Liver (tissue), 9 donors: ENCODE results near the gene LINGO4. TPM values are rescaled to one million over a fixed set of nuclear protein-coding genes. Genes with fewer than 3 reads are reported as not detected.

ENCODE experiments used
- DNase-seq: peaks from one replicate; pipeline ENCODE4 v3.0.0-alpha.2; 2017; ENCODE audit warnings: low spot score
- H3K27ac ChIP-seq, 2 donors: one replicate each; pipeline ENCODE4 v1.7.0; 2013; ENCODE audit warnings: inconsistent platforms in 2 of 2, low read length in 2 of 2, control low read depth in 1 of 2, low read depth in 1 of 2, mild to moderate bottlenecking in 1 of 2
- H3K27me3 ChIP-seq, 4 donors: one replicate each; pipeline versions ENCODE4 v1.6.1 to v1.7.0; 2013; ENCODE audit warnings: low read length in 3 of 4, inconsistent platforms in 1 of 4, mild to moderate bottlenecking in 1 of 4, moderate library complexity in 1 of 4; ENCODE audit not compliant: control insufficient read depth in 4 of 4, insufficient read depth in 4 of 4
- H3K36me3 ChIP-seq, 4 donors: one replicate each; pipeline versions ENCODE4 v1.6.1 to v1.7.0; 2013; ENCODE audit warnings: low read length in 3 of 4, mild to moderate bottlenecking in 3 of 4, low read depth in 1 of 4, moderate library complexity in 1 of 4; ENCODE audit not compliant: control insufficient read depth in 4 of 4, insufficient read depth in 3 of 4
- H3K4me1 ChIP-seq, 4 donors: one replicate each; pipeline versions ENCODE4 v1.6.1 to v1.7.0; 2013; ENCODE audit warnings: low read length in 3 of 4, mild to moderate bottlenecking in 3 of 4, moderate library complexity in 1 of 4; ENCODE audit not compliant: control insufficient read depth in 4 of 4, insufficient read depth in 4 of 4
- H3K4me3 ChIP-seq, 3 donors: one replicate each; pipeline versions ENCODE4 v1.6.1 to v1.7.0; 2013; ENCODE audit warnings: low read length in 3 of 3, control low read depth in 1 of 3, low read depth in 1 of 3, mild to moderate bottlenecking in 1 of 3
- H3K9ac ChIP-seq, 2 donors: one replicate each; pipeline ENCODE4 v1.7.0; 2013; ENCODE audit warnings: low read length in 2 of 2, mild to moderate bottlenecking in 2 of 2, moderate library complexity in 2 of 2, control low read depth in 1 of 2, low read depth in 1 of 2
- H3K9me3 ChIP-seq, 4 donors: one replicate each; pipeline versions ENCODE4 v1.6.1 to v1.7.0; 2013; ENCODE audit warnings: low read length in 3 of 4; ENCODE audit not compliant: control insufficient read depth in 4 of 4
- EGR1 ChIP-seq, 2 donors: IDR thresholded peaks; 2 replicates each; pipeline ENCODE4 v1.6.1; 2016 to 2018; ENCODE audit warnings: antibody characterized with exemption in 2 of 2, low read depth in 2 of 2
- FOXA1 ChIP-seq: IDR thresholded peaks from 2 replicates; pipeline ENCODE4 v1.6.1; 2016; ENCODE audit warnings: antibody characterized with exemption
- FOXA2 ChIP-seq: IDR thresholded peaks from 2 replicates; pipeline ENCODE4 v1.6.1; 2016; ENCODE audit warnings: antibody characterized with exemption
- GABPA ChIP-seq, 2 donors: IDR thresholded peaks in 1 of 2; conservative IDR thresholded peaks in 1 of 2; 2 replicates each; pipeline ENCODE4 v1.6.1; 2016; ENCODE audit warnings: antibody characterized with exemption in 2 of 2, mild to moderate bottlenecking in 1 of 2, moderate library complexity in 1 of 2
- HNF4A ChIP-seq, 2 donors: conservative IDR thresholded peaks; 2 replicates each; pipeline ENCODE4 v1.6.1; 2016; ENCODE audit warnings: antibody characterized with exemption in 2 of 2, mild to moderate bottlenecking in 2 of 2
- HNF4G ChIP-seq: IDR thresholded peaks from 2 replicates; pipeline ENCODE4 v1.6.1; 2016; ENCODE audit warnings: antibody characterized with exemption
- JUND ChIP-seq, 2 donors: IDR thresholded peaks; 2 replicates each; pipeline ENCODE4 v1.6.1; 2016; ENCODE audit warnings: antibody characterized with exemption in 2 of 2
- NR2F2 ChIP-seq: IDR thresholded peaks from 2 replicates; pipeline ENCODE4 v1.6.1; 2016; ENCODE audit warnings: antibody characterized with exemption
- RAD21 ChIP-seq, 2 donors: IDR thresholded peaks; 2 replicates each; pipeline ENCODE4 v1.6.1; 2016; ENCODE audit warnings: antibody characterized with exemption in 2 of 2, mild to moderate bottlenecking in 2 of 2
- RXRA ChIP-seq, 2 donors: IDR thresholded peaks; 2 replicates each; pipeline ENCODE4 v1.6.1; 2017 to 2018; ENCODE audit warnings: antibody characterized with exemption in 2 of 2, mild to moderate bottlenecking in 1 of 2
- SP1 ChIP-seq: IDR thresholded peaks from 2 replicates; pipeline ENCODE4 v1.6.1; 2018; ENCODE audit warnings: antibody characterized with exemption, mild to moderate bottlenecking
- TAF1 ChIP-seq: conservative IDR thresholded peaks from 2 replicates; pipeline ENCODE4 v1.6.1; 2016; ENCODE audit warnings: antibody characterized with exemption, mild to moderate bottlenecking
- YY1 ChIP-seq: IDR thresholded peaks from 2 replicates; pipeline ENCODE4 v1.6.1; 2016; ENCODE audit warnings: antibody characterized with exemption, mild to moderate bottlenecking
- WGBS: extraction: QIAGEN DNeasy Blood & Tissue Kit; methylation state at CpG from one replicate; pipeline ENCODE4 v1.1.7; 2013; 5-methylcytosine and 5-hydroxymethylcytosine counted together
- polyA plus RNA-seq, 2 donors: library from polyadenylated mRNA; stranded (reverse) in 1 of 2; unstranded in 1 of 2; fragments of 200-250 nt in 1 of 2; fragments of >200 nt in 1 of 2; fragmentation: Nextera tagmentation in 1 of 2; extraction: Ambion mirVana in 1 of 2; gene quantifications; one replicate each; pipeline versions ENCODE4 v1.2.1 to v1.2.3, GENCODE V29; 2013 to 2015
- total RNA-seq, 2 donors: library from RNA; depleted of rRNA; stranded (reverse); fragments of >200 nt; gene quantifications; one replicate each; pipeline ENCODE4 v1.2.3, GENCODE V29; 2014
- TF ChIP-seq, protein P1 (sequence below): IDR thresholded peaks from 2 replicates; pipeline ENCODE4 v1.6.1; 2016; ENCODE audit warnings: antibody characterized with exemption
- TF ChIP-seq, protein P2 (sequence below): IDR thresholded peaks from 2 replicates; pipeline ENCODE4 v1.6.1; 2016; ENCODE audit warnings: antibody characterized with exemption
- TF ChIP-seq, protein P3 (sequence below): IDR thresholded peaks from 2 replicates; pipeline ENCODE4 v1.6.1; 2016; ENCODE audit warnings: antibody characterized with exemption, mild to moderate bottlenecking
- TF ChIP-seq, protein P4 (sequence below): IDR thresholded peaks from 2 replicates; pipeline ENCODE4 v1.6.1; 2016; ENCODE audit warnings: antibody characterized with exemption
- TF ChIP-seq, protein P5 (sequence below): fragments of 150-350 bp; IDR thresholded peaks from 2 replicates; pipeline ENCODE4 v1.5.1; 2017; ENCODE audit warnings: improper control_type of control experiment, low read depth, low read length; ENCODE audit not compliant: missing input control
- donor health status: healthy.
- donor health status: healthy.
- donor health status: healthy.
- donor health status: healthy.
- donor health status: healthy.

The LINGO4 gene
- total and polyA plus RNA-seq, 4 donors = 0.05 to 0.50 (median 0.09) TPM; not detected in 1

DNA sequence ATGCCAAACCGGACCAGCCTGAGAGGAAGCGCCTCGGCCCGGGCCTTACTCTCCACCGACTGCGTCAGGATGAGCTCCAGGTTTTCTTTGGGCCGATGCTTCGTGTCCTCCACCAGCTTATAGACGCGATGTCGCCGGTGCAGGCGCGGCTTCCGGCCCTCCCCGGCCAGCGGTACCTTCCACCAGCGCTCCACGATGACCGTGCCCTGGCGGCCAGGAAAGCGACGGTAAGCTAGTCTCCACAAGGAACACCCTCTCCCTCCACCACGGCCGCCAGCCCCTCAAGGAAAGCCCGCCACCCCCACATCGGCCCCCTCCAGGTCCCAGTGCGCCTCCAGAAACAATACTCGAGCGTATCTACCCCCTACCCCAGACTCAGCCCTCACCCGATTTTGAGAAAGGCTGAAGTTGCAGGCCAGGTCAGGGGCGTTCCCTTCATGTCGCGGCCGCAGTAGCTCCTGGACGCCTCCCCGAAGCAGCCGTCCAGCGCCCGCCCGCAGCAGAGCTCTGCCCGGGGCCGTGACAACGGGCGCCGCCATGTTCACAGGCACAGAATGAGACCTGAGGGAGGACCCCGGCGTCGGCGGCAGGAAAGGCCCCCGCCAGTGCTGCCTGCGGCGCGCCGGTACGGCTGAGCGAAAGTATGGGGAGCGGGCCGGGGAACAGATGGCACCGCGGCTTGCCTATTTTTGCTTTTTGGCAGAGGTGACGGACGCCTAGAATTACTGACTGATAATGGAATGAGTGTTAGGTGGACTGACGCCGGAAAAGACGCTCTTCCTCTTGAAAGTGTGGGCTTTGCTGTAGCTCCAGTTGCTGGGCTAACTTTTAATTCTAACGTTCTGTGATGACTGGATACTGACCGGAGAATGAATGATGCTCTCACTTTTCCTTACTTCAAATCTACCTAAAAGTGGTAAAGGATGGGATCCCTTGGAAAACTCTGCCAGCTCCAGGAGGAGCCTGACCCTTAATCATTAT lies 42.0 kb downstream of the LINGO4 start, which contains the start of gene MRPL9:
TSS of gene MRPL9 (minus strand) at position 556 of the 981 bp plus-strand sequence. CDS start at position 539, 17 bp downstream.
- WGBS = under 1% methylated on average over 68 of the region's 68 CpGs
- no peaks in the 10 kb centered on the region for H3K9me3 ChIP-seq

More for the DNA sequence above, 42.0 kb downstream of the LINGO4 start, which contains the start of gene MRPL9:
- H3K27me3 ChIP-seq = no peaks in the 10 kb centered on the region
- H3K4me1 ChIP-seq = peaks cover 3 to 16% (median 13%) of the 10 kb centered on the region in 4 donors
- TF ChIP-seq TAF1 = peak; percentile 46
- peak; percentile 32 for TF ChIP-seq SP1
- TF ChIP-seq EGR1 (IDR thresholded peaks at IDR 0.05; ENCODE audit: low read depth in 2 of 2) = no peak
- TF ChIP-seq, protein P1, sequence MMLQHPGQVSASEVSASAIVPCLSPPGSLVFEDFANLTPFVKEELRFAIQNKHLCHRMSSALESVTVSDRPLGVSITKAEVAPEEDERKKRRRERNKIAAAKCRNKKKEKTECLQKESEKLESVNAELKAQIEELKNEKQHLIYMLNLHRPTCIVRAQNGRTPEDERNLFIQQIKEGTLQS = no peak
- TF ChIP-seq, protein P2, sequence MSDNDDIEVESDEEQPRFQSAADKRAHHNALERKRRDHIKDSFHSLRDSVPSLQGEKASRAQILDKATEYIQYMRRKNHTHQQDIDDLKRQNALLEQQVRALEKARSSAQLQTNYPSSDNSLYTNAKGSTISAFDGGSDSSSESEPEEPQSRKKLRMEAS = peak; percentile 32
- TF ChIP-seq, protein P3, sequence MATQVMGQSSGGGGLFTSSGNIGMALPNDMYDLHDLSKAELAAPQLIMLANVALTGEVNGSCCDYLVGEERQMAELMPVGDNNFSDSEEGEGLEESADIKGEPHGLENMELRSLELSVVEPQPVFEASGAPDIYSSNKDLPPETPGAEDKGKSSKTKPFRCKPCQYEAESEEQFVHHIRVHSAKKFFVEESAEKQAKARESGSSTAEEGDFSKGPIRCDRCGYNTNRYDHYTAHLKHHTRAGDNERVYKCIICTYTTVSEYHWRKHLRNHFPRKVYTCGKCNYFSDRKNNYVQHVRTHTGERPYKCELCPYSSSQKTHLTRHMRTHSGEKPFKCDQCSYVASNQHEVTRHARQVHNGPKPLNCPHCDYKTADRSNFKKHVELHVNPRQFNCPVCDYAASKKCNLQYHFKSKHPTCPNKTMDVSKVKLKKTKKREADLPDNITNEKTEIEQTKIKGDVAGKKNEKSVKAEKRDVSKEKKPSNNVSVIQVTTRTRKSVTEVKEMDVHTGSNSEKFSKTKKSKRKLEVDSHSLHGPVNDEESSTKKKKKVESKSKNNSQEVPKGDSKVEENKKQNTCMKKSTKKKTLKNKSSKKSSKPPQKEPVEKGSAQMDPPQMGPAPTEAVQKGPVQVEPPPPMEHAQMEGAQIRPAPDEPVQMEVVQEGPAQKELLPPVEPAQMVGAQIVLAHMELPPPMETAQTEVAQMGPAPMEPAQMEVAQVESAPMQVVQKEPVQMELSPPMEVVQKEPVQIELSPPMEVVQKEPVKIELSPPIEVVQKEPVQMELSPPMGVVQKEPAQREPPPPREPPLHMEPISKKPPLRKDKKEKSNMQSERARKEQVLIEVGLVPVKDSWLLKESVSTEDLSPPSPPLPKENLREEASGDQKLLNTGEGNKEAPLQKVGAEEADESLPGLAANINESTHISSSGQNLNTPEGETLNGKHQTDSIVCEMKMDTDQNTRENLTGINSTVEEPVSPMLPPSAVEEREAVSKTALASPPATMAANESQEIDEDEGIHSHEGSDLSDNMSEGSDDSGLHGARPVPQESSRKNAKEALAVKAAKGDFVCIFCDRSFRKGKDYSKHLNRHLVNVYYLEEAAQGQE = peak; percentile 48
- TF ChIP-seq RXRA (IDR thresholded peaks at IDR 0.05) = no peak
- TF ChIP-seq HNF4A (conservative IDR thresholded peaks at IDR 0.05) = no peak
- TF ChIP-seq HNF4G = no peak
- peak; percentile 8 for TF ChIP-seq FOXA2
- TF ChIP-seq, protein P4, sequence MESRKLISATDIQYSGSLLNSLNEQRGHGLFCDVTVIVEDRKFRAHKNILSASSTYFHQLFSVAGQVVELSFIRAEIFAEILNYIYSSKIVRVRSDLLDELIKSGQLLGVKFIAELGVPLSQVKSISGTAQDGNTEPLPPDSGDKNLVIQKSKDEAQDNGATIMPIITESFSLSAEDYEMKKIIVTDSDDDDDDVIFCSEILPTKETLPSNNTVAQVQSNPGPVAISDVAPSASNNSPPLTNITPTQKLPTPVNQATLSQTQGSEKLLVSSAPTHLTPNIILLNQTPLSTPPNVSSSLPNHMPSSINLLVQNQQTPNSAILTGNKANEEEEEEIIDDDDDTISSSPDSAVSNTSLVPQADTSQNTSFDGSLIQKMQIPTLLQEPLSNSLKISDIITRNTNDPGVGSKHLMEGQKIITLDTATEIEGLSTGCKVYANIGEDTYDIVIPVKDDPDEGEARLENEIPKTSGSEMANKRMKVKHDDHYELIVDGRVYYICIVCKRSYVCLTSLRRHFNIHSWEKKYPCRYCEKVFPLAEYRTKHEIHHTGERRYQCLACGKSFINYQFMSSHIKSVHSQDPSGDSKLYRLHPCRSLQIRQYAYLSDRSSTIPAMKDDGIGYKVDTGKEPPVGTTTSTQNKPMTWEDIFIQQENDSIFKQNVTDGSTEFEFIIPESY = peak; percentile 61
- TF ChIP-seq YY1 = peak; percentile 98
- TF ChIP-seq NR2F2 = no peak
- no peak for TF ChIP-seq FOXA1
- TF ChIP-seq, protein P5, sequence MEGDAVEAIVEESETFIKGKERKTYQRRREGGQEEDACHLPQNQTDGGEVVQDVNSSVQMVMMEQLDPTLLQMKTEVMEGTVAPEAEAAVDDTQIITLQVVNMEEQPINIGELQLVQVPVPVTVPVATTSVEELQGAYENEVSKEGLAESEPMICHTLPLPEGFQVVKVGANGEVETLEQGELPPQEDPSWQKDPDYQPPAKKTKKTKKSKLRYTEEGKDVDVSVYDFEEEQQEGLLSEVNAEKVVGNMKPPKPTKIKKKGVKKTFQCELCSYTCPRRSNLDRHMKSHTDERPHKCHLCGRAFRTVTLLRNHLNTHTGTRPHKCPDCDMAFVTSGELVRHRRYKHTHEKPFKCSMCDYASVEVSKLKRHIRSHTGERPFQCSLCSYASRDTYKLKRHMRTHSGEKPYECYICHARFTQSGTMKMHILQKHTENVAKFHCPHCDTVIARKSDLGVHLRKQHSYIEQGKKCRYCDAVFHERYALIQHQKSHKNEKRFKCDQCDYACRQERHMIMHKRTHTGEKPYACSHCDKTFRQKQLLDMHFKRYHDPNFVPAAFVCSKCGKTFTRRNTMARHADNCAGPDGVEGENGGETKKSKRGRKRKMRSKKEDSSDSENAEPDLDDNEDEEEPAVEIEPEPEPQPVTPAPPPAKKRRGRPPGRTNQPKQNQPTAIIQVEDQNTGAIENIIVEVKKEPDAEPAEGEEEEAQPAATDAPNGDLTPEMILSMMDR = no peak
- TF ChIP-seq JUND (IDR thresholded peaks at IDR 0.05) = no peak
- TF ChIP-seq RAD21 (IDR thresholded peaks at IDR 0.05) = peak in 1 of 2 donors; percentile 62
- peak in 1 of 2 donors; percentile 64 for TF ChIP-seq GABPA (IDR thresholded peaks at IDR 0.05 in 1 of 2, conservative IDR thresholded peaks at IDR 0.05 in 1 of 2)
- H3K36me3 ChIP-seq = peaks cover 10 to 33% (median 26%) of the 10 kb centered on the region in 4 donors
- peak within 1 kb of the TSS; percentile 78 to 79 for H3K27ac ChIP-seq
- peak within 1 kb of the TSS; percentile 75 to 94 (median 87) for H3K4me3 ChIP-seq
- peak; percentile 85 for DNase-seq
- H3K9ac ChIP-seq = peak within 1 kb of the TSS; percentile 31 to 71
